ENCODE data around the gene ASMTL. TPM values are rescaled to one million over a fixed set of nuclear protein-coding genes. Genes with fewer than 3 reads are reported as not detected.
"Not testable (repeated sequence)": the region's sequence is repeated elsewhere in the genome, so short reads cannot be mapped to it uniquely, and the experiment has no call there.

ASMTL gene
- total and polyA plus RNA-seq, 2 experiments from 2014 or later, result 15.7 to 36.2 TPM

DNA sequence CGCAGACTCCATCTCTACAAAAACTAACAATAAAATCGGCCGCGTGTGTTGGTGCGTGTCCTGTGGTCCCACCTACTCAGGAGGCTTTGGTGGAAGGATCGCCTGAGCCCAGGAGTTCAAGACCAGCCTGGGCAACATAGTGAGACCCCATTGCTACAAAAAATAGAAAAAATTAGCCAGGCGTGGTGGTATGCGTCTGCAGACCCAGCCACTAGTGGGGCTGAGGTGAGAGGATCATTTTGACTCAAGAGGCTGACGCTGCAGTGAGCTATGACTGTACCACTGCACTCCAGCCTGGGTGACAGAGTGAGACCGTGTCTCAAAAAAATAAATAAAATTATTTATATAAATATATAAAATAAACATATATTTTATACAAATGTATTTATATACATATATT is 22.3 kb downstream of the ASMTL start:
- H3F3A ChIP-seq (ENCODE audit: insufficient read depth), result no peaks in the 10 kb centered on the region
- H3K27ac ChIP-seq, result no peak overlapping the region
- H3K27me3 ChIP-seq (replicated peaks; ENCODE audit: insufficient read depth), result no peaks in the 10 kb centered on the region
- H3K79me2 ChIP-seq (ENCODE audit: insufficient read depth), result no peaks in the 10 kb centered on the region
- H3K4me2 ChIP-seq (ENCODE audit: unreplicated experiment), result no peak overlapping the region
- 99 to 100% methylated on average over 10 of the region's 10 CpGs for WGBS, 2 experiments (ENCODE audit: low coverage in 1 of 2, low lambda C conversion rate in 2 of 2, missing lambda C conversion rate in 2 of 2)
- DNase-seq, result no peak
- no peak for TF ChIP-seq EZH2phosphoT487 (IDR thresholded peaks at IDR 0.05; ENCODE audit: insufficient read depth, low read depth)
- TF ChIP-seq EZH2 (IDR thresholded peaks at IDR 0.05; ENCODE audit: insufficient read depth, poor library complexity, severe bottlenecking), result no peak
- in situ Hi-C loops (cut with MboI), result no loop called here
- H3K9ac ChIP-seq, result no peak overlapping the region
- no peaks in the 10 kb centered on the region for H3K4me1 ChIP-seq (ENCODE audit: insufficient read depth)
- no peaks in the 10 kb centered on the region for H3K36me3 ChIP-seq (ENCODE audit: low read depth)
- no peaks in the 10 kb centered on the region for H3K9me2 ChIP-seq (ENCODE audit: insufficient read depth)
- no peaks in the 10 kb centered on the region for H4K20me1 ChIP-seq (ENCODE audit: insufficient read depth)
- no peak overlapping the region for H2AFZ ChIP-seq
- no peaks in the 10 kb centered on the region for H3K9me3 ChIP-seq (ENCODE audit: low read depth)
- H3K4me3 ChIP-seq, result no peak overlapping the region

DNA sequence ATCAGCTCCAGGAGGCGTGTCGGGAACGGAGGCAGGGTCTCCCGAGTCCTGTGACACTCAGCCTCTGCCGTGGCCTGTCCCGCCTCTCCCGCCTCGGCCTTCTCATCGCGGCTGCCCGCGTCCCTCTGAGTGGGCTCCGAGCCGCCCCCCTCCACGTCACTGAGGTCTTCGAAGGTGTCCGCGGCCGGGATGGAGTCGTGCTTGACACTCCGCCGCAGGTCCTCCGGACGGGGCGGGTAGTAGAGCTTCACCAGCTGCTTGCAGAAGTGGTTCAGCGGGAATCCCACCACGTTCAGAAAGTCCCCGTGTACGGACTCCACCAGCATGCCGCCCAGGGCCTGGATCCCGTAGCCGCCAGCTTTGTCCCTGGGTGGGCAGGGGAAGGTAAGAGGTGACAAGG is 25.0 kb downstream of the ASMTL start:
- no peak overlapping the region for H3K9ac ChIP-seq
- no peaks in the 10 kb centered on the region for H3K4me1 ChIP-seq (ENCODE audit: insufficient read depth)
- no peak overlapping the region for H3K4me3 ChIP-seq
- H3K9me3 ChIP-seq (ENCODE audit: low read depth), result no peaks in the 10 kb centered on the region
- H3K36me3 ChIP-seq (ENCODE audit: low read depth), result peaks cover 2% of the 10 kb centered on the region; the same call in 1 of the 2 replicates
- TF ChIP-seq EZH2 (IDR thresholded peaks at IDR 0.05; ENCODE audit: insufficient read depth, poor library complexity, severe bottlenecking), result no peak
- TF ChIP-seq EZH2phosphoT487 (IDR thresholded peaks at IDR 0.05; ENCODE audit: insufficient read depth, low read depth), result no peak
- H3K79me2 ChIP-seq (ENCODE audit: insufficient read depth), result no peaks in the 10 kb centered on the region
- no peak overlapping the region for H3K4me2 ChIP-seq (ENCODE audit: unreplicated experiment)
- DNase-seq, result no peak
- in situ Hi-C loops (cut with MboI), result no loop called here
- H3K9me2 ChIP-seq (ENCODE audit: insufficient read depth), result no peaks in the 10 kb centered on the region
- no peaks in the 10 kb centered on the region for H3F3A ChIP-seq (ENCODE audit: insufficient read depth)
- no peak overlapping the region for H2AFZ ChIP-seq
- H3K27me3 ChIP-seq (replicated peaks; ENCODE audit: insufficient read depth), result no peaks in the 10 kb centered on the region
- H4K20me1 ChIP-seq (ENCODE audit: insufficient read depth), result no peaks in the 10 kb centered on the region
- H3K27ac ChIP-seq, result no peak overlapping the region
- WGBS, 2 experiments (ENCODE audit: low coverage in 1 of 2, low lambda C conversion rate in 2 of 2, missing lambda C conversion rate in 2 of 2), result 91 to 94% methylated on average over 26 to 32 of the region's 32 CpGs

DNA sequence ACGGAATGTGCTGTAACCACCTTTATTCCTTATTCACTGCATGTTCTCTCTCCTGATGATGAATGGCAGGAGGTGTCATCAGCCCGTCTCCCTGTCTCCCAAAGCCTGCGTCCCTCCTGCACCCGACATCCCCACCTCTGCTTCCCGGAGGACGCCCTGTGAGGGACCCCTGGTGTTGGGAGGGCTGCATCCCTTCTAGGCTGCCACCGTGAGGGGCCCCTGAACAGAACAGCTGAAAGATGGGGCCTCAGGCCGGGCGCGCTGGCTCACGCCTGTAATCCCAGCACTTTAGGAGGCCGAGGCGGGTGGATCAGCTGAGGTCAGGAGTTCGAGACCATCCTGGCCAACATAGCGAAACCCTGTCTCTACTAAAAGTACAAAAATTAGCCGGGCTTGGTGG is 26.4 kb downstream of the ASMTL start:
- H4K20me1 ChIP-seq (ENCODE audit: insufficient read depth); in situ Hi-C loops (cut with MboI); H3K9me3 ChIP-seq (ENCODE audit: low read depth); H3K4me1 ChIP-seq (ENCODE audit: insufficient read depth); H3K27ac ChIP-seq; H2AFZ ChIP-seq; H3K36me3 ChIP-seq (ENCODE audit: low read depth); DNase-seq; H3K9me2 ChIP-seq (ENCODE audit: insufficient read depth); H3K4me2 ChIP-seq (ENCODE audit: unreplicated experiment); H3K79me2 ChIP-seq (ENCODE audit: insufficient read depth); H3K4me3 ChIP-seq; H3F3A ChIP-seq (ENCODE audit: insufficient read depth); H3K27me3 ChIP-seq (replicated peaks; ENCODE audit: insufficient read depth); H3K9ac ChIP-seq: not testable (repeated sequence)
- 86 to 89% methylated on average over 16 of the region's 16 CpGs for WGBS, 2 experiments (ENCODE audit: low coverage in 1 of 2, low lambda C conversion rate in 2 of 2, missing lambda C conversion rate in 2 of 2)

DNA sequence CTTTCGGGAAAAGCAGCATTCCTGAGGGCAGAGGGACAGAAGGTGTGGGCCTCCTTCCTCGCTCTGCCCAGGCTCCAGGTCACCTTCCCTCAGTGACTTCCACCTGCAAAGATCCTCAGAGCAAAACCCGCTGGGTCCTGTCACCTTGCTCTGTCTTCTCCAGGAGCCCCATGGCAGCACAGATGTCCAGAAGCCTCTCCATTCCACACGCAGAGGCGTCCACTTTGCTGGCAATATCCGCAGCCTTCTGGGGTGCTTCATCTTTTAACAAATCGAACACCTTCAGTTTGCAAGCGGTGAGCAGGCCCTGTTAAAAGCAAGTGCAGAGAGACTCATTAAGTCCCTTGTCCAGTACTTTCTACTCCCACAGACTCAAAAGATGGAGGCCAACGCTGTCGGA is 27.3 kb downstream of the ASMTL start:
- no peak overlapping the region for H3K4me3 ChIP-seq
- no peak overlapping the region for H3K9ac ChIP-seq
- peaks cover 7% of the 10 kb centered on the region; the same call in 1 of the 2 replicates for H3K36me3 ChIP-seq (ENCODE audit: low read depth)
- H3K9me3 ChIP-seq (ENCODE audit: low read depth), result no peaks in the 10 kb centered on the region
- H4K20me1 ChIP-seq (ENCODE audit: insufficient read depth), result no peaks in the 10 kb centered on the region
- H3K27me3 ChIP-seq (replicated peaks; ENCODE audit: insufficient read depth), result no peaks in the 10 kb centered on the region
- TF ChIP-seq EZH2phosphoT487 (IDR thresholded peaks at IDR 0.05; ENCODE audit: insufficient read depth, low read depth), result no peak
- TF ChIP-seq EZH2 (IDR thresholded peaks at IDR 0.05; ENCODE audit: insufficient read depth, poor library complexity, severe bottlenecking), result no peak
- H3F3A ChIP-seq (ENCODE audit: insufficient read depth), result no peaks in the 10 kb centered on the region
- no peaks in the 10 kb centered on the region for H3K4me1 ChIP-seq (ENCODE audit: insufficient read depth)
- H3K4me2 ChIP-seq (ENCODE audit: unreplicated experiment), result no peak overlapping the region
- no peaks in the 10 kb centered on the region for H3K79me2 ChIP-seq (ENCODE audit: insufficient read depth)
- H3K9me2 ChIP-seq (ENCODE audit: insufficient read depth), result no peaks in the 10 kb centered on the region
- WGBS, 2 experiments (ENCODE audit: low coverage in 1 of 2, low lambda C conversion rate in 2 of 2, missing lambda C conversion rate in 2 of 2), result 72 to 76% methylated on average over 10 of the region's 10 CpGs
- H3K27ac ChIP-seq, result no peak overlapping the region
- no peak overlapping the region for H2AFZ ChIP-seq
- in situ Hi-C loops (cut with MboI), result no loop called here
- no peak for DNase-seq

DNA sequence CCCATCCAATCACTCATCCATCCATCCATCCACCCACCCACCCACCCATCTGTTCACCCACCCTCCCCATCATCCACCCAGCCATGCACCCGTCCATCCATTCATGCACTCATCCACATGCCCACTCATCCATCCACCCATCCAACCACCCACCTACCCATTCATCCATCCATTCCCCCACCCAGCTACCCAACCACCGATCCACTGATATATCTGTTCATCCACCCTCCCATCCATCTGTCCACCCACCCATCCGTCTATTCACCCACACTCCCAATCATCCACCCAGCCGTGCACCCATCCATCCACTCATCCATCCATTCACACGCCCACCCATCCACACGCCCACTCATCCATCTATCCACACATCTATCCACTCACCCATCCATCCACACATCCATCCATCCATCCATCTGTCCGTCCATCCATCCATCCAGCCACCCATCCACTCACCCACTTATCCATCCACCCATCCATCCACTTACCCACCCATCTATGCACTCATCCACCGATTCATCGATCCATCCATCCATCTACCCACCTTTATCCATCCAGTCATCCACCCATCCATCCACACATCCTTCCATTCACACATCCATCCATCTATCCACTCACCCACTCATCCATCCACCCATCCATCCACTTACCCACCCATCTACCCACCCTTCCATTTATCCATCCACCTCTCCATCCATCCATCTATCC is 28.4 kb downstream of the ASMTL start:
- no peak for DNase-seq
- H3K9me3 ChIP-seq (ENCODE audit: low read depth), result no peaks in the 10 kb centered on the region
- no peaks in the 10 kb centered on the region for H3K27me3 ChIP-seq (replicated peaks; ENCODE audit: insufficient read depth)
- no peak overlapping the region for H3K9ac ChIP-seq
- peaks cover 7% of the 10 kb centered on the region; the same call in 1 of the 2 replicates for H3K36me3 ChIP-seq (ENCODE audit: low read depth)
- in situ Hi-C loops (cut with MboI), result no loop called here
- no peaks in the 10 kb centered on the region for H3K4me1 ChIP-seq (ENCODE audit: insufficient read depth)
- WGBS, 2 experiments (ENCODE audit: low coverage in 1 of 2, low lambda C conversion rate in 2 of 2, missing lambda C conversion rate in 2 of 2), result 73 to 100% methylated on average over 5 to 9 of the region's 9 CpGs
- no peak for TF ChIP-seq EZH2phosphoT487 (IDR thresholded peaks at IDR 0.05; ENCODE audit: insufficient read depth, low read depth)
- no peak for TF ChIP-seq EZH2 (IDR thresholded peaks at IDR 0.05; ENCODE audit: insufficient read depth, poor library complexity, severe bottlenecking)
- no peak overlapping the region for H3K4me2 ChIP-seq (ENCODE audit: unreplicated experiment)
- H3K4me3 ChIP-seq, result no peak overlapping the region
- H2AFZ ChIP-seq, result no peak overlapping the region
- H3K9me2 ChIP-seq (ENCODE audit: insufficient read depth), result no peaks in the 10 kb centered on the region
- no peak overlapping the region for H3K27ac ChIP-seq
- H4K20me1 ChIP-seq (ENCODE audit: insufficient read depth), result no peaks in the 10 kb centered on the region
- no peaks in the 10 kb centered on the region for H3K79me2 ChIP-seq (ENCODE audit: insufficient read depth)
- no peaks in the 10 kb centered on the region for H3F3A ChIP-seq (ENCODE audit: insufficient read depth)
